ENCODE results near the gene CIAPIN1. TPM values are rescaled to one million over a fixed set of nuclear protein-coding genes. Genes with fewer than 3 reads are reported as not detected.

Gene CIAPIN1
- polyA plus RNA-seq, 3 donors, result 24.0 to 46.5 (median 42.1) TPM

- no peaks in the 10 kb centered on the region for H3K36me3 ChIP-seq (replicated peaks in 1 of 2; ENCODE audit: control insufficient read depth in 1 of 2, insufficient read depth in 2 of 2, low read length in 2 of 2)
- Mint-ChIP-seq H3K36me3 (peaks cover 0 to 1% of the 10 kb centered on the region in 2 donors), H3K27ac (peak overlapping the region in 1 of 7 donors; percentile 64), H3K4me1 (peaks cover 21% of the 10 kb centered on the region), H3K27me3 (ENCODE audit: low read depth in 3 of 3) (peaks cover 28 to 45% (median 32%) of the 10 kb centered on the region in 3 donors), H3K4me3 (no peak overlapping the region), H3K9me3 (peaks cover 0 to 3% (median 2%) of the 10 kb centered on the region in 7 donors)
- no peaks in the 10 kb centered on the region for H3K9me3 ChIP-seq (replicated peaks in 1 of 2; ENCODE audit: control insufficient read depth in 1 of 2, insufficient read depth in 1 of 2, low read length in 2 of 2)
- TF ChIP-seq, protein P1, sequence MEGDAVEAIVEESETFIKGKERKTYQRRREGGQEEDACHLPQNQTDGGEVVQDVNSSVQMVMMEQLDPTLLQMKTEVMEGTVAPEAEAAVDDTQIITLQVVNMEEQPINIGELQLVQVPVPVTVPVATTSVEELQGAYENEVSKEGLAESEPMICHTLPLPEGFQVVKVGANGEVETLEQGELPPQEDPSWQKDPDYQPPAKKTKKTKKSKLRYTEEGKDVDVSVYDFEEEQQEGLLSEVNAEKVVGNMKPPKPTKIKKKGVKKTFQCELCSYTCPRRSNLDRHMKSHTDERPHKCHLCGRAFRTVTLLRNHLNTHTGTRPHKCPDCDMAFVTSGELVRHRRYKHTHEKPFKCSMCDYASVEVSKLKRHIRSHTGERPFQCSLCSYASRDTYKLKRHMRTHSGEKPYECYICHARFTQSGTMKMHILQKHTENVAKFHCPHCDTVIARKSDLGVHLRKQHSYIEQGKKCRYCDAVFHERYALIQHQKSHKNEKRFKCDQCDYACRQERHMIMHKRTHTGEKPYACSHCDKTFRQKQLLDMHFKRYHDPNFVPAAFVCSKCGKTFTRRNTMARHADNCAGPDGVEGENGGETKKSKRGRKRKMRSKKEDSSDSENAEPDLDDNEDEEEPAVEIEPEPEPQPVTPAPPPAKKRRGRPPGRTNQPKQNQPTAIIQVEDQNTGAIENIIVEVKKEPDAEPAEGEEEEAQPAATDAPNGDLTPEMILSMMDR (IDR thresholded peaks at IDR 0.05), result no peak
- H3K79me2 ChIP-seq (ENCODE audit: insufficient read depth, low read length), result no peaks in the 10 kb centered on the region
- H3K4me2 ChIP-seq (replicated peaks; ENCODE audit: extremely low read depth, low read length, poor library complexity, severe bottlenecking), result no peak overlapping the region
- H2AFZ ChIP-seq (ENCODE audit: insufficient read depth, low read depth, low read length, poor library complexity, severe bottlenecking), result no peak overlapping the region
- no peak for DNase-seq
- WGBS (ENCODE audit: insufficient coverage), result 100% methylated on average over 5 of the region's 14 CpGs
- no peak overlapping the region for H3K4me3 ChIP-seq (replicated peaks in 1 of 3; ENCODE audit: low read depth in 2 of 3, low read length in 3 of 3)
- no peak overlapping the region for H3K9ac ChIP-seq (ENCODE audit: insufficient read depth, low read length, poor library complexity, severe bottlenecking)
- peaks cover 18 to 24% of the 10 kb centered on the region in 2 donors for H3K4me1 ChIP-seq (ENCODE audit: control insufficient read depth in 1 of 2, insufficient read depth in 2 of 2, low read length in 2 of 2)
- intact Hi-C loops (cut with micrococcal nuclease), result no loop called here
- H4K20me1 ChIP-seq (ENCODE audit: insufficient read depth, low read length), result no peaks in the 10 kb centered on the region
- H3K27me3 ChIP-seq (ENCODE audit: control insufficient read depth in 2 of 2, insufficient read depth in 2 of 2, low read length in 2 of 2), result peaks cover 0 to 24% of the 10 kb centered on the region in 2 donors
- H3K27ac ChIP-seq (ENCODE audit: low read depth in 1 of 2, low read length in 2 of 2), result no peak overlapping the region
Measured at GRCh38 chr16:57482845-57483545, 35.8 kb upstream of the CIAPIN1 start.

GRCh38 chr16:57481421-57481820 lies 34.2 kb upstream of the CIAPIN1 start:
- no peak overlapping the region for H3K4me3 Mint-ChIP-seq
- WGBS (ENCODE audit: insufficient coverage), result 100% methylated on average over 2 of the region's 4 CpGs
- Histone ChIP-seq H3K36me3 (replicated peaks in 1 of 2; ENCODE audit: control insufficient read depth in 1 of 2, insufficient read depth in 2 of 2, low read length in 2 of 2) (no peaks in the 10 kb centered on the region), H3K4me1 (ENCODE audit: control insufficient read depth in 1 of 2, insufficient read depth in 2 of 2, low read length in 2 of 2) (peaks cover 15 to 21% of the 10 kb centered on the region in 2 donors), H2AFZ (ENCODE audit: insufficient read depth, low read depth, low read length, poor library complexity, severe bottlenecking) (no peak overlapping the region), H3K9me3 (replicated peaks in 1 of 2; ENCODE audit: control insufficient read depth in 1 of 2, insufficient read depth in 1 of 2, low read length in 2 of 2) (no peaks in the 10 kb centered on the region), H3K27ac (ENCODE audit: low read depth in 1 of 2, low read length in 2 of 2) (no peak overlapping the region), H3K9ac (ENCODE audit: insufficient read depth, low read length, poor library complexity, severe bottlenecking) (no peak overlapping the region), H3K4me2 (replicated peaks; ENCODE audit: extremely low read depth, low read length, poor library complexity, severe bottlenecking) (no peak overlapping the region), H3K79me2 (ENCODE audit: insufficient read depth, low read length) (no peaks in the 10 kb centered on the region), H3K4me3 (replicated peaks in 1 of 3; ENCODE audit: low read depth in 2 of 3, low read length in 3 of 3) (no peak overlapping the region), H4K20me1 (ENCODE audit: insufficient read depth, low read length) (no peaks in the 10 kb centered on the region), H3K27me3 (ENCODE audit: control insufficient read depth in 2 of 2, insufficient read depth in 2 of 2, low read length in 2 of 2) (peaks cover 0 to 27% of the 10 kb centered on the region in 2 donors)
- TF ChIP-seq, protein P1 (IDR thresholded peaks at IDR 0.05), result no peak
- peaks cover 0 to 3% (median 2%) of the 10 kb centered on the region in 7 donors for H3K9me3 Mint-ChIP-seq
- intact Hi-C loops (cut with micrococcal nuclease), result no loop called here
- H3K36me3 Mint-ChIP-seq, result peaks cover 0 to 1% of the 10 kb centered on the region in 2 donors
- H3K27ac Mint-ChIP-seq, result no peak overlapping the region
- peaks cover 30 to 52% (median 32%) of the 10 kb centered on the region in 3 donors for H3K27me3 Mint-ChIP-seq (ENCODE audit: low read depth in 3 of 3)
- peaks cover 18% of the 10 kb centered on the region for H3K4me1 Mint-ChIP-seq
- DNase-seq, result no peak

Data from CD14-positive monocyte (primary cell).